Raji (cell line): ENCODE results near the gene MYO1F.

ENCODE experiments used
- POLR2A ChIP-seq: IDR thresholded peaks from 2 replicates; pipeline ENCODE4 v1.6.1; 2011; ENCODE audit warnings: low read depth, low read length, control low read depth; ENCODE audit not compliant: insufficient read depth

MYO1F gene

GRCh38 chr19:8608941-8609278 lies 31.7 kb upstream of the MYO1F start:
- no peak for TF ChIP-seq POLR2A

- no peak for TF ChIP-seq POLR2A
Measured at GRCh38 chr19:8607386-8607785, 30.1 kb upstream of the MYO1F start.

DNA sequence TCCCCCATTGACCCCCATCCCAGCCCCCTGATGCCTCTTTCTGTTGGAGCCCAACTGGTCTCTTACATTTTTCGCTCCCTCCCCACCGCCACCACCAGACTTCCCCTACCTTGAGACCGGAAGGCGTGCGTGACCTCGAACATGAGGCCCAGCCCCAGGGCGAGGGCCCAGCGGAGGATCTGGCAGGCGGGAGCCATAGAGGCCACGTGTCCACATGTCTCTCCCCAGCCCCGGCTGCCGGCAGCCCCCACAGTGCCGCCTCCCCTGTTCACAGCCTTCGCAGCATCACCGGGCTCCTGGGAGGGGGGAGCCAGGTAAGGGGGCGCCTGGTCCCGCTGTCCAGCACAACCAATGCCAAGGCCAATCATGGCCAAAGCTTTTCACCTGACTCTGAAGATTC lies 28.3 kb upstream of the MYO1F start:
- no peak for TF ChIP-seq POLR2A

DNA sequence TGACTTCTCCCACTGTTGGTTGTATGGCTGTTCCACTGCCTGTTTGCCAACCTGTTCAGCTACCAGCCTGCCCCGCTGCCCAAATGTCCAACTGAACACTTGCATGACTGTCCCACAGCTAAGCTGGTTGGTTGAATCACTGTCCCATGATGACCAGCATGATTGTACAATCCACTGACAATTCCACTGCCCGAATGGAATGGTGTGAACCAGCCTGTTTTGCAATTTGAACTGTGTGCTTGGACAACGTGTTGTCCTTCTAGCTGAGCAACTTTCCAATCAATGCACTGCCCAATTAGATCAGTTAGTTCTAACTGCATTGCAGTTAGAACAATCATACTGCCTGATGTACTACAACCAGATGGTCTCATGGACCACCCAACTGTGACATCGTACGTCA lies 24.6 kb upstream of the MYO1F start:
- no peak for TF ChIP-seq POLR2A

DNA sequence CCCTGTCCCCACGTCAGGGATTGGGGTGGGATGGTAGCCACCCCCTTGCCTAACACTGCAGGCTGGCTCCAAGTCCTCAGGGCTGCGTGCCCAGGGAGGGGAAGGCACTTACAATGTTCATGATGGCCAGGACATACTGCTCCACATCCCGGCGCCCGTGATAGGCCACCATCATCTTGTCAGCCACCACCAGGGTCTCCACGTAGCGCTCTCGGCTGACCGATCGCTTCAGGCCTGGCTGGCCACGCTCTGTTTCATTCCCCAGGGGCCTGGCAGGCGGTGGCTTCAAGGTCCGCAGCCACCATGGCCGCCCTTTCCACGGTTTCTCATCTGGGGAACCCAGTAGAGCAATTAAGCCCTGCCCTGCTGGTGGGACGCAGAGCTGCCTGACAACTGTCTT lies 23.6 kb upstream of the MYO1F start:
- no peak for TF ChIP-seq POLR2A

- TF ChIP-seq POLR2A = no peak
Measured at GRCh38 chr19:8600064-8600463, 22.8 kb upstream of the MYO1F start.

DNA sequence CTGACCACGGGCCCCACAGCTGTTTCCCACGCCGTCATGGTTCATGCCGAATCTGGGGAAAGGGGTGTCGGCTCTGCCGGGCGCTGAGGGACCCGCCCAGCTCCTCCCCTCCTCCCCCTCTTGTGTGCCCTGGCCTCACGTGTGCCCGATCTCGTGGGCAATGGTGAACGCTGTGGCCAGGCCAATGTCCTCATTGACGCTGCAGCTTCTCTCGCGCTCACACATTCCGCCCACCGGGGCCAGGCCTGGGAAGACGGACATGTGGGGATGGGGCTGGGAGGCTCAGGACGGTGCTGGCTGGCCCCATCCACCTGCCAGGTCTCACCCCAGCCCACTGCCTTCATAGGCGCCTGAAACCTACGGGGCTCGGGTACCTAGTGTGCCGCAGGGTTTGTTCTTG lies 18.9 kb upstream of the MYO1F start:
- no peak for TF ChIP-seq POLR2A

GRCh38 chr19:8595651-8596050 lies 18.4 kb upstream of the MYO1F start:
- TF ChIP-seq POLR2A = no peak

- TF ChIP-seq POLR2A = no peak
Measured at GRCh38 chr19:8593931-8594330, 16.7 kb upstream of the MYO1F start.

GRCh38 chr19:8592231-8593009 lies 15.2 kb upstream of the MYO1F start:
- TF ChIP-seq POLR2A = no peak

DNA sequence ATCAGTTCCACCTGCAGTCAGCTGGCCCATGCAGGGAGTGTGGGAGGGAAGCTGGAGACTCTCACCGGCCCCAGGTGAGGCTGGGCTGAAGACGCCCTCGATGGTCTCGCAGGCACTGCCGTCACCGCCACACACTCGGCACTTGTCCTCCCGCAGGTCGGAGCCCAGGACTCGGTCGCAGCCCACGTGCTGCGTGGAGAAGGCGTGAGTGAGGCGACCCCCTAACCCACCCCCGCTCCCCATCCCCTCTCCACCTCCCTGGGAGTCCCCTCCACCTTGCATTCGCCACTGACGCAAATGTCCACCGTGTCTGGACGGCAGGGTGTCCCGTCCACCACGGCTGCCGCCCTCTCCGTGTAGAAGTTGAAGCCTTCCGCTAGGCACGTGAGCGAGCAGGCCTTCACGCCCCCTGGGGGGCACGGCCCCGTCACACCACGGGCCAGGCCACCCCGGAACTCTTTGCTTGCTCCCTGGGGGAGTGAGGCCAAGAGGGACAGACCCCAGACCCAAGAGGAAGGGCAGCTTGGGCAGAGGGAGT lies 12.0 kb upstream of the MYO1F start:
- TF ChIP-seq POLR2A = no peak

GRCh38 chr19:8585894-8586750 lies 8.9 kb upstream of the MYO1F start:
- no peak for TF ChIP-seq POLR2A

DNA sequence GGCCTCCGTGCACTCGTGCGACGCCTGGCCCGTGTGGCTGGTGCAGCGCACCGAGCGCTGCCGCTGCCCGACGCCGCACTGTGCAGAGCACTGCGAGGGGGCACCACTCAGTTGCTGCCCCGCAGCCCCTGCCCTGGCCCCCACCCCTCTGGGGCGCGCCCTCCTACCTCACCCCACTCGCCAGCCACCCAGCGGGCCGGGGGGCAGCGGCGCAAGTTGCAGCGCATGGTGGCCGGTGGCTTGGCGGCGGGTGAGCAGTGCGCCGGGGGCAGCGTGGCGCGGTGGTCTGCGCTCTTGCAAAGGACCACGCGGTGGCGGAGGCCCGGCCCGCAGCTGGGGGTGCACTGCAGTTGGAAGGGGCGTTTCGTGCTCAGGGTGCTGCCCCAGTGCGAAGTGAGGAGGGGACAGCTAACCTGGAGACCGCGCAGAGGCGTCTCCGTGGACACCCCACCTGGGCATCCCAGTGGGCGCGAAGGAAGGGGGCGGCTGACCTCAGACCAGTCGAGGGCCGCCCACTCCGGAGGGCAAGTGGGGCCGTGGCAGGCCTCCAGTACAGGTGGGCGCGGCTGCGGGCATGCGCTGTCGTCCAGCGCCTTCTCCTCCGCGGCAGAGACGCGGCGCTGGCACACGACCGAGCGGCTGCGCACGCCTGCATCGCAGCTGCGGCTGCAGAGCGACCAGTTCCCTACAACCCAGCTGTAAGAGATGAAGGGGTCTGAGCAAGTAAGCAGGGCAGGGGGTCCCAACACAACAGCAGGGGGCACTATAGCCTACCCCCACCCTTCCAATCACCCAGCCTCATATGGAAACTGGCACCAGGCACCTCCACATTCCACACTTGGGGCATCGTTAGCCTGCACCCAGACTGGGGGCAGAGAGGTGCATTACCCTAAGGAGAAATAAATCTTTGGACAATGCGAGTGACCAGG lies 8.0 kb upstream of the MYO1F start:
- TF ChIP-seq POLR2A = no peak

DNA sequence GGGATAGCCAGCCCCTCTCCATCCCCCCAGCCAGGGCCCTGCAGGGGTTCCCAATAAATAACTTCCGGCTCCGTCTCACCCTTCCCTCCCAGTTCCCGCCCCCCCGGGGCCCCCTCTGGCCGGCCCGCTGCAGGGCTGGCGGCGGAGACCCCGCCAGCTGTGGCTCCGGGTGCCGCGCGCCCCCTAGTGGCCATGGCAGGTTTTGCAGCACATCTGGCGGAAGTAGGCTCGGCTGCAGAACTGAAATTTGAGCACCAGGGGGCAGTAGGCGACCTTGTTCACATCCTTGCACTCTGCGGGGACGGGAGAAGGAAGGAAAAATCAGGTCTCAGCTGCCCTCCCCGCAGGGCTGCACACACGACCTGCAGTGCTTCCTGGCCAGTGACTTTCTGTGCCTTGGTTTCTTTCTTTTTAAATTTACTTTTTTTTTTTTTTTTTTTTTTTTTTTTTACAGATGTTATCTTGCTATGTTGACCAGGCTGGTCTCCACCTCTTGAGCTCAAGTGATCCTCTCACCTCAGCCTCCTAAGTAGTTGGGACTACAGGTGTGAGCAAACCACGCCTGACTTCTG lies 3.6 kb upstream of the MYO1F start:
- no peak for TF ChIP-seq POLR2A

DNA sequence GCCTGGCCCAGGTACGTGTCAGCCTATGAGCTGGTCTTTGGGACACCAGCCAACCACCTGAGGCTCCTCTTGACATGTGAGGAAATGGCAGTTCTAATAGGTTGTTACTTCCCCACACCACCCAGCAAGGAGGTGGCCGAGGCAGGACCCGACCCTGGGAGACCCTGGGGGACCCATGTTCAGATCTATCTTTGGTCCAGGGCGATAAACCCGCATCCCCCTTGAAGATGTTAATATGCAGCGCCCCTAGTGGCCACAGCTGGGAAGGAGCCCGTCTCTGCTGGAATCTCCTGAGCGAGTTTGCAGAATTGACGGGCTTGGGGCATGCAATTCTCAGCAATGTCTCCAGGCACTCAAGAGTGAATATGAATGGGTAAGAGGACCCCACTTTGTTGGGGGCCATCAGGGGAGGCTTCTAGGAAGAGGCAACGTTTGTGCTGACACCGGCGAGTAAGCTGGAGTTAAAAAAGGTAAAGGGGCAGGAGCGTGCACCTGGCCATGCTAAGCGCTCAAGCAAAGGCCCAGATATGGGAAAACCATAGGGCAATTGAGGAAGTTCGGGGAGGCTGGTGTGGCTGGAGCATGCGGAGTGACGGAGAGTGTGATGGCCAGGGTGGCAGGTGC lies 1.5 kb upstream of the MYO1F start:
- TF ChIP-seq POLR2A = no peak

DNA sequence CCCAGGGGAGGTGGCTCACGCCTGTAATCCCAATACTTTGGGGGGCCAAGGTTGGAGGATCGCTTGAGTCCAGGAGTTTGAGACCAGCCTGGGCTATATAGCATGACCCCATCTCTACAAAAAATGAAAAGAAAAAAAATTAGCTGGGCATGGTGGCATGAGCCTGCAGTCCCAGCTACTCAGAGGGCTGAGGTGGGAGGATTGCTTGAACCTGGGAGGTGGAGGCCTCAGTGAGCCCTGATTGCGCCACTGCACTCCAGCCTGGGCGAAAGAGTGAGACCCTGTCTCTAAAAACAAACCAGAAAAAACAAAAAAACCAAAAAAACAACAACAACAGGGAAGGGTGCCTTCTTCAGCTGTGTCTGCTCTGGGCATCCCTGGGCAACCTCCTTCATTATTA lies 499 bp upstream of the MYO1F start:
- no peak for TF ChIP-seq POLR2A
